ENCODE data around the gene SPAG16. TPM values are rescaled to one million over a fixed set of nuclear protein-coding genes. Genes with fewer than 3 reads are reported as not detected.

The SPAG16 gene
- total RNA-seq, 2 experiments from 2014 or later = 2.8 to 3.2 TPM

DNA sequence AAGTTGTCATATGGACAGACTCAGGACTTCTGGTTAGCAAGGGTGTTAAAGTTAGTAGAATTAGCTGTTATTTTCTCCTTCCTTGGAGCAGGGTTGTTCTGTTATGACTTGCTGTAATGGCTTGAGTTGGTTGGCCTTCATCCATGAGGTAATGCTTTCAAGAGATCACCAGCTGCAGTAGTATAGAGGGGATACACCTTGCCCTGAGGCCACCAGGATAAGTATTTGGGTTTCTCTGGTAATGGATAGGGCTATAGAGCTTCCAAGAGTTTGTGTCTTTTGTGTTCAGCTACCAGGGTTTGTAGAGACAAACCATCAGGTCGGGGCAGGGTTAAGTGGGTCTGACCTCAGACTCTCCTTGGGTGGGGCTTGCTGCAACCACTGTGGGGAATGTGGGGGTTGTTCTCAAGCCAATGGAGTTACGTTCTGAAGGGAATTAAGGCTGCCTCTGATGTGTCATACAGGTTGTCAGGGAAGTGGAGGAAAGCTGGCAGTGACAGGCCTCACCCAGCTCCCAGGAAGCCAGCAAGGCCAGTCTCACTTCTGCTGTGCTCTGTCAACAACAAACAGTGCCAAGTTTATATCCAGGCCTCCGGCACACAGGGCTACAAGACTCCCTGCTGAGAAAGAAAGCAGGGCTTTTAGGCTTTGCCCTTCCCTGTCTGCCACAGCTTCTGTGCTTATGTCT, 356.6 kb downstream of the SPAG16 start:
- ATAC-seq (ENCODE audit: poor library complexity) = no peak

GRCh38 chr2:213644926-213645325, 360.7 kb downstream of the SPAG16 start:
- no peak overlapping the region for H3K4me3 Mint-ChIP-seq
- H3K27me3 ChIP-seq (ENCODE audit: control insufficient read depth in 1 of 2, insufficient read depth in 2 of 2, low read length in 2 of 2) = no peaks in the 10 kb centered on the region
- CTCF ChIA-PET = no interaction called here
- H3K9me3 ChIP-seq (ENCODE audit: control insufficient read depth in 1 of 2, insufficient read depth in 1 of 2, low read length in 2 of 2) = peaks cover 0 to 8% of the 10 kb centered on the region in 2 experiments
- intact Hi-C loops (cut with DNase I, micrococcal nuclease) = no loop called here
- H3K27ac Mint-ChIP-seq = no peak overlapping the region
- H3K4me3 ChIP-seq (ENCODE audit: low read length) = no peak overlapping the region
- ATAC-seq (ENCODE audit: poor library complexity) = no peak
- POLR2A ChIA-PET = no interaction called here
- H3K36me3 ChIP-seq (ENCODE audit: insufficient read depth, low read length) = no peaks in the 10 kb centered on the region
- H3K4me1 ChIP-seq (ENCODE audit: insufficient read depth, low read length) = no peaks in the 10 kb centered on the region
- H3K4me1 Mint-ChIP-seq (ENCODE audit: low read depth) = no peaks in the 10 kb centered on the region
- no peak for DNase-seq
- H3K9me3 Mint-ChIP-seq = no peaks in the 10 kb centered on the region
- no peak overlapping the region for H3K27ac ChIP-seq (ENCODE audit: low read depth in 1 of 2, low read length in 2 of 2)
- H3K27me3 Mint-ChIP-seq = no peaks in the 10 kb centered on the region
- H3K36me3 Mint-ChIP-seq (ENCODE audit: low read depth) = no peaks in the 10 kb centered on the region
- TF ChIP-seq CTCF (IDR thresholded peaks at IDR 0.05) = no peak

More for the DNA sequence above, 356.6 kb downstream of the SPAG16 start:
- intact Hi-C loops (cut with DNase I, micrococcal nuclease) = no loop called here
- Histone ChIP-seq H3K27ac (ENCODE audit: low read depth in 1 of 2, low read length in 2 of 2) (no peak overlapping the region), H3K9me3 (ENCODE audit: control insufficient read depth in 1 of 2, insufficient read depth in 1 of 2, low read length in 2 of 2) (peaks cover 0 to 8% of the 10 kb centered on the region in 2 experiments), H3K4me3 (ENCODE audit: low read length) (no peak overlapping the region), H3K36me3 (ENCODE audit: insufficient read depth, low read length) (no peaks in the 10 kb centered on the region), H3K27me3 (ENCODE audit: control insufficient read depth in 1 of 2, insufficient read depth in 2 of 2, low read length in 2 of 2) (no peaks in the 10 kb centered on the region), H3K4me1 (ENCODE audit: insufficient read depth, low read length) (no peaks in the 10 kb centered on the region)
- H3K27me3 Mint-ChIP-seq = no peaks in the 10 kb centered on the region
- ChIA-PET POLR2A (no interaction called here), CTCF (no interaction called here)
- TF ChIP-seq CTCF (IDR thresholded peaks at IDR 0.05) = no peak
- no peaks in the 10 kb centered on the region for H3K36me3 Mint-ChIP-seq (ENCODE audit: low read depth)
- H3K27ac Mint-ChIP-seq = no peak overlapping the region
- H3K4me3 Mint-ChIP-seq = no peak overlapping the region
- H3K9me3 Mint-ChIP-seq = peaks cover 7% of the 10 kb centered on the region
- no peak for DNase-seq
- no peaks in the 10 kb centered on the region for H3K4me1 Mint-ChIP-seq (ENCODE audit: low read depth)

GRCh38 chr2:213649176-213649575, 364.9 kb downstream of the SPAG16 start:
- no peak for TF ChIP-seq CTCF (IDR thresholded peaks at IDR 0.05)
- ATAC-seq (ENCODE audit: poor library complexity) = no peak
- intact Hi-C loops (cut with DNase I, micrococcal nuclease) = no loop called here

More at GRCh38 chr2:213649176-213649575, 364.9 kb downstream of the SPAG16 start:
- H3K27me3 Mint-ChIP-seq = no peaks in the 10 kb centered on the region
- DNase-seq = no peak
- H3K4me1 Mint-ChIP-seq (ENCODE audit: low read depth) = no peaks in the 10 kb centered on the region
- no peak overlapping the region for H3K27ac ChIP-seq (ENCODE audit: low read depth in 1 of 2, low read length in 2 of 2)
- H3K36me3 ChIP-seq (ENCODE audit: insufficient read depth, low read length) = no peaks in the 10 kb centered on the region
- H3K4me3 Mint-ChIP-seq = no peak overlapping the region
- no peaks in the 10 kb centered on the region for H3K4me1 ChIP-seq (ENCODE audit: insufficient read depth, low read length)
- H3K36me3 Mint-ChIP-seq (ENCODE audit: low read depth) = no peaks in the 10 kb centered on the region
- no peak overlapping the region for H3K4me3 ChIP-seq (ENCODE audit: low read length)
- H3K9me3 Mint-ChIP-seq = no peaks in the 10 kb centered on the region
- H3K27me3 ChIP-seq (ENCODE audit: control insufficient read depth in 1 of 2, insufficient read depth in 2 of 2, low read length in 2 of 2) = no peaks in the 10 kb centered on the region
- ChIA-PET POLR2A (no interaction called here), CTCF (no interaction called here)
- H3K9me3 ChIP-seq (ENCODE audit: control insufficient read depth in 1 of 2, insufficient read depth in 1 of 2, low read length in 2 of 2) = peaks cover 0 to 8% of the 10 kb centered on the region in 2 experiments
- H3K27ac Mint-ChIP-seq = no peak overlapping the region
